Measurements from ENCODE around the gene TRPC3.
"Not testable (repeated sequence)": the region's sequence is repeated elsewhere in the genome, so short reads cannot be mapped to it uniquely, and the experiment has no call there.

The TRPC3 gene

DNA sequence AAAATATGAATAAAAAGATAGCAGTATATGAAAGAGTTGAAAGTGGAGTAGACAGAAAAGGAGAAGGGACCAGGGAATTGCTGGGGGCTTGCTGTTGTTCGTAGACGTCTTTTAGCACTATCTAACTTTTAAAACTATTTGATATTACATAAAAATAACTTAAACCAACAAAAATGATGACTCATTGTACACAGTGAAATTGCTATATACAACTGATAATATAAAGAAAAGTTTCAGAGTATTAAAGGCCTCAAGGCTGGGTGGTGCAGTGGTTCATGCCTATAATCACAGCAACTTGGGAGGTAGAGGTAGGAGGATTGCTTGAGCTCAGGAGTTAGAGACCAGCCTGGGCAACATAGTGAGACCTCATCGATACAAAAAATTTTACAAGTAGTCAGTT is 5.2 kb downstream of the TRPC3 start:
- no peak for DNase-seq (ENCODE audit: low spot score)

DNA sequence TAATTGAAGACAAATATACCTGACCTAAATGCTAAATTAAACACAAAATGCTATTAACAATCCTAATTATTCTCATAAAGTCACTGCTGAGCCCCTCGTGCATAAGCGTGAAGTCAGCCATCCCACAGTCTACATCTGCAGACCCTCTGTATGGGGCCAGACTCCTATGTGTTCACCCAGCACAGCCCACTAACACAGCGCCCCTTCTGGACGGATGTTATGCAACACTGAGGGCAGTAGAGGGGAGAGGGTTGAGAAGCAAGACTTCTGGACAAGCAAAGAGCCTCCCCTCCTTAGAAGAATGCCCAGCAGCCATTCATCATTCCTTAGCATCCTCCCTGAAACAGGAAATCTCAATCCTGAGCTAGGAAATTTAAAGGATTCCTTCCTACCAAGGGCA is 7.9 kb downstream of the TRPC3 start:
- no peak for DNase-seq (ENCODE audit: low spot score)

DNA sequence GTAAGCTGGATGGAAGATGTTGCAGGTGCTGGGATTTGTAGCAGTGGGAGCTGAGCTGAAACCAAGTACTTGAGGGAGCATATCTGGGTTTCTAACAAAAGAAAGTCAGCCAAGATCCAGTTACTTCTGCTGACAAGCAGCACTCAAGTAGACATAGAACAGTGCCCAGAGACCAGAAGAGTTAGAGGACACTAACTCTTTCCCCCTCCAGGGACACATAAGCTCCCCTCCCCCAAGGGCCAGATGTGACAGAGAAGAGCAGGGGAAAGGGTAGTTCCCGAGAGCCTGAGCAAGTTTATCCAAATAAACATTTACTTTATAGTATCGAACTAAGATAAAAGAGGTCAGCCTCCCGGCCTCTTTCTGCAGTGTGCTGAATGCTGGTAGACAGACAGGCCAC is 12.2 kb downstream of the TRPC3 start:
- DNase-seq (ENCODE audit: low spot score): no peak

DNA sequence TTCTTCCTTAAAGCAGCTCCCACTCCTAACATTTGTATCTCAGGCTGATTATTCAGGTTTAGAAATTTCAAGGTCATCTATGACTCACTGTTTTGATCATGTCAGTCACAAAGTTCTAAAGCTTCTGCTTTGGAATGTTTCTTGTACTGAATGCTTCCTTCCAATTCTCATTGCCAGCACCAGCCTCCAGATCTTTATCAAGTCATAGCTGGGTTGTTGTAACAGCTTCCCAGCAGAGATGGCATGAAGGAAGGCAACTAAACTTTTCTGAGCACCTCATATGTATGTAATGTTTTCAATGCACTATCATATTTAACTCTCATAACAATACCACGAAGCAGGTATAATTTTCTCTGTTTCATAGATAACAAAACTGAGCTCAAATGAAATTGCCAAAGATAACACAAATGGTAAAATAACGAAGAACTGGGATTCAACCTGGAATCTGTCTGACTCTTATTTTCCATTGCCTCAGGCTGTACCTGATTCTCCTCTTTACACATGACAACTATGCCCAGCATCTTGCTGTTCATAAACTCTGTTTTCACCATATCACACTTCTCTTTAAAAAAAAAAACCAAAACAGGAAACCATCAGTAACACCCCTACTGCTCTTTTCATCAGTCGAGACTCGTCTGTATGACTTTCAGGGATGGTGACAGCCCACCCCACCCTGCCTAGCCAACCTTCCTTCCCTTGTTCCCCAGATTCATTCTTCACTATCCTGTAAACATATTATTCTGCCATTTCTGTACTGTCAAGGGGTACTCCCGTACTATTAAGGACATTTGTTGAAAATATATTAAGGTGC is 13.4 kb downstream of the TRPC3 start:
- DNase-seq (ENCODE audit: low spot score): peak; percentile 28

DNA sequence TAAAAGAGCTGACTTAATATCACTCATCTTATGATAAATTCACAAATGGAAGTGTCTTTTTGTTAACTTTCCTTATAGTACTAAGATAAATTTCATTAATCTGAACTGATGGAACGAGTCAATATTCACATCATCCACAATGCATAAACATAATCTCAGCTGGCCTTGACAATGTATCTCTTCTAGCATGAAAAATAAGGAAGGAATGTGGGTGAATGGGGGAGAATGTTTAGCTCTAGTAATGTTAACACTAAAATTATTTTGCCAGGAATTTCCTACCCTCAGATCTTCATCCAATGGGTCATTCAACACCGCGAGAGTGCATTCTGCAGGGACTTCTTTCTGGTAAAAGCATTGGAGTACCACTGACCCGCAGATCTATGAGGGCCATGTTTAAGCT is 15.8 kb downstream of the TRPC3 start:
- DNase-seq (ENCODE audit: low spot score): no peak

DNA sequence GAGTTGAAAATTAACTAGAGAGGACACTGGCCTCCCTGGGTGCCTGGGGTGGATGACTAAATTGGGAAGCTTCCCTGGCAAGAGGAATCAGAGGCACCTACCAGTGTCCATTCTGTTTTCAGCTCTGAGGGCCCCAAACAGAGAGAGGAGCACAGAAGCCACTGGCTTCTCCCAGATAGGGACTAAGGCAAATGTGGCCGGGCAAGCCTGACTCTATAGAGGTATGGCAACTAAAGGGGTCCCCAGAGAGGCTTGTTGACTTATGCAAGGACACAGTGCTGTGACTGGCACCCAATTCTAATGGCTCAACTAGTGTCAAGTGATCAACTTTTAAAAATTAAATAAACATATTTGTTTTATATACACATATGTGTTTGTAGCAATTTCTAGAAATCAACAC is 17.2 kb downstream of the TRPC3 start:
- peak; percentile 5 for DNase-seq (ENCODE audit: low spot score)

DNA sequence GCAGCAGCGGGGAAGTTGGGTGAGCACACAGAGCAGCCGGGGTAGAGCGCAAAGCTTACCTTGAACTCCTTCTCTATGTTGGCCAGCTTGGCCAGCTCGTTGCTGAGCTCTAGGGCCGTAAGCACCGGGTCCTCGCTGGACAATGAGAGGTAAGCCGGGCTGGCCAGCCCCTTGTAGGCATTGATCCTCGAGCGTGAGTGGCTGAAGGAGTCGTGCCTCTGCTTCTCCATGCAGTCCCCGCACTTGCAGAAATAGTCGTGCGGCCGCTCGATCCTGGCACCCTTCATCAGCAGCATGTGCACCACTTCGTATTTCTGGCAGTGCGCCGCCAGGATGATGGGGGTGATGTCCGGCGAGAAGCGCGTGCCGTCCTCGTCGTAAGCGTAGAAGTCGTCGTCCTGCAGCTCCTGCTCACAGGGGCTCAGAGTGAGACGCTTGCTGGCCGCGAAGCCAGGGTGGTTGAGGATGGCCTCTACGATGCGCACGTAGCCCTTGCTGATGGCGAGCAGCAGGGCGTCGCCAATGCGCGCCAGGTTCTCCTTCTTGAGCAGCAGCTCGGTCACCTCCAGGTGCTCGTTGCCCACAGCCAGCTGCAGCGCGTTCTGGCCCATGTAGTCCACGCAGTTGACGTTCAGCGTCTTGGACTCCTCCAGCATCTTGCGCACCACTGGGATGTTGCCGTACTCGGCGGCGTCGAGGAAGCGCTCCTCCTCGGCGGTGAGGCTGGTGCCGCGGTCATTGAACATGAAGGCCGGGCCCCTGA is 19.5 kb downstream of the TRPC3 start:
- DNase-seq (ENCODE audit: low spot score): no peak

DNA sequence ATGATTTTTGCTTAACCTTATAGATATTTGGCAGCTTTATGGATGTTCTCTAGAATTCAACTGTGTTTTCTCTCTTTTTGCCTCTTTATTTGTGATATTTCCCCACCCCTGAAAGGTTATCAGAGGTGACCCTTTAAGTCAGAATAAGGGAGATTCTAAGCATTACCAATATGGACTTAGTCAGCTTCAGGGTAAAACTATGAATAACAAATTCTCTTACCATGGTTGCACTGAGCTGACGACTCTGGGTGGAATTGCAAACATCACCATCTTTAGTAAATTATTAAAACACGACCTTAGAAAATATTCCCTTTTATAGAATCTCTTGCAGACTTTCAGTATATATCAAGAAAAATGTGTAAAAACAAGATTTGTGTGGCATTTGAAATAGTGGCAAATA is 21.6 kb downstream of the TRPC3 start:
- DNase-seq (ENCODE audit: low spot score): no peak

DNA sequence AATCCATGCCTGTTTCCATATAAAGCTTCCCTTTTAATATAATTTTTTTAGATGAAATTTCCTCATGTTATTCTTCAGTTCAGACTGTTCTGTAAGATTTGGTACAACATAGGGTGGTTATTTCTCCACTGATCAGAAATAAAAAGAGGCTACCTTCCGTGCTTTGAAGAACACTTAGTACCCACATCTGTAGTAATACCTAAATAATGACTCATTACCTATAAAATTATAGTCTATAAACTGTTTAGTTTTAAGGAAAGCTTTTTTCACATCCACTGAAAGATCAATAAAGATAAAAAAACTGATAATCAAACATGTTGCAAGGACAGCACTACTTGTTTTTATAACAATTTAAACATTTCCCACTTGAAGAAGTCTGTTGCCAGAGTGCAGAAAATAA is 23.9 kb downstream of the TRPC3 start:
- DNase-seq (ENCODE audit: low spot score): no peak

DNA sequence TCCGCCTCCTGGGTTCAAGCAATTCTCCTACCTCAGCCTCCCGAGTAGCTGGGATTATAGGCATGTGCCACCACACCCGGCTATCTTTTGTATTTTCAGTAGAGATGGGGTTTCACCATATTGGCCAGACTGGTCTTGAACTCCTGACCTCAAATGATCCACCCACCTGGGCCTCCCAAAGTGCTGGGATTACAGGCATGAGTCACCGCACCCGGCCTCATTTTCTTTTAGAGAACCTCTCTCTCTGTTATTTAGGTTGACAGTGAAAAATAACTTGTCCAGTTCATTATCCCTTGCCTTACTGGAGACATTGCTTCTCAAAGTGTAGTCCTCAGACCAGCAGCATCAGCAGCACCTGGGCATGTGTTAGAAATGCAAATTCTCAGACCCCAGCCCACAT is 25.4 kb downstream of the TRPC3 start:
- DNase-seq (ENCODE audit: low spot score): not testable (repeated sequence)

DNA sequence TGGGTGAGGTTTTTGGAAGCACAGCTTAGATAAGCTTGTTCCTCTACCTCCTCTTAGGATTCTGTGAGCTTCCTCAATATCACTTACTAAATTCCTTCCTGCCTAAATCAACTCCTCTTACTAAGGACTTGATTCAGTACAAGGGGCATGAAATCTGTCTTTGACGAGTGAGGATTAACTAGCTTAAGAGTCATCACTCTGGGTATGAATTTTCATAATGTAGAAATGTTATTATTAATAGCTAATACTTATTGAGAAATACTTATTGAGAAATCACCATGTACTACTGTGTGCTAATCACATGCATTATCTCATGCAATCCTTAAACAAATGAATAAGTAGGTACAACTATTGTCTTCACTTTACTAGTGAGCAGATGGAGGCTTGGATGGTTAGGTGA is 28.6 kb downstream of the TRPC3 start:
- no peak for DNase-seq (ENCODE audit: low spot score)

DNA sequence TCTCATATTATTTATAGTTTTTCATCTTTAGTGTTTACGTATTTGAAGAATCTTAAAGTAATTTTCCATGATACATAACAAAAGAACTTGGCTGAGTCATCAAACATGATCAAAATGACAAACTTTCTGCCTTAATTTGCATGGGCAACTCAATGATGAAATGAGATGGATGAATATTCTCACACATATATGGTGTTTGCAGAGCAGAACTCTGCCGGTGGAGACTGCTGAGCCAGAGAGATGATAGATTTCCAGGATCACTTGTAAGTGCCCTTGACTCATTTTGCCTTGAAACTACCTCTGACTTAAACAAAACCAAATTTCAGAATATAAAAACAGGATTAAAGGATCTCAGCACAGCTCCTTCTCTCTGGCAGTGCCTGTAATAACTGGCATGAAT is 38.2 kb downstream of the TRPC3 start:
- no peak for DNase-seq (ENCODE audit: low spot score)

DNA sequence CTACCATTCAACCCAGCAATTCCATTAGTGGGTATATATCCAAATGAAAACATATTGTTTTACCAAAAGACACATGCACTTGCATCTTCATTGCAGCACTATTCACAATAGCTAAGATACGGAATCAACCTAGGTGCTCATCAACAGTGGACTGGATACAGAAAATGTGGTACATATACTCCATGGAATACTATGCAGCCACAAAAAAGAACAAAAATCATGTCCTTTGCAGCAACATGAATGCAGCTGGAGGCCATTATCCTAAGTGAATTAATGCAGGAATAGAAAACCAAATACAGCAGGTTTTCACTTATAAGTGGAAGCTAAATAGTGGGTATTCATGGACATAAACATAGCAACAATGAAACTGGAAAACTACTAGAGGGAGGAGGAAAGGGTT is 43.5 kb downstream of the TRPC3 start:
- DNase-seq (ENCODE audit: low spot score): no peak

DNA sequence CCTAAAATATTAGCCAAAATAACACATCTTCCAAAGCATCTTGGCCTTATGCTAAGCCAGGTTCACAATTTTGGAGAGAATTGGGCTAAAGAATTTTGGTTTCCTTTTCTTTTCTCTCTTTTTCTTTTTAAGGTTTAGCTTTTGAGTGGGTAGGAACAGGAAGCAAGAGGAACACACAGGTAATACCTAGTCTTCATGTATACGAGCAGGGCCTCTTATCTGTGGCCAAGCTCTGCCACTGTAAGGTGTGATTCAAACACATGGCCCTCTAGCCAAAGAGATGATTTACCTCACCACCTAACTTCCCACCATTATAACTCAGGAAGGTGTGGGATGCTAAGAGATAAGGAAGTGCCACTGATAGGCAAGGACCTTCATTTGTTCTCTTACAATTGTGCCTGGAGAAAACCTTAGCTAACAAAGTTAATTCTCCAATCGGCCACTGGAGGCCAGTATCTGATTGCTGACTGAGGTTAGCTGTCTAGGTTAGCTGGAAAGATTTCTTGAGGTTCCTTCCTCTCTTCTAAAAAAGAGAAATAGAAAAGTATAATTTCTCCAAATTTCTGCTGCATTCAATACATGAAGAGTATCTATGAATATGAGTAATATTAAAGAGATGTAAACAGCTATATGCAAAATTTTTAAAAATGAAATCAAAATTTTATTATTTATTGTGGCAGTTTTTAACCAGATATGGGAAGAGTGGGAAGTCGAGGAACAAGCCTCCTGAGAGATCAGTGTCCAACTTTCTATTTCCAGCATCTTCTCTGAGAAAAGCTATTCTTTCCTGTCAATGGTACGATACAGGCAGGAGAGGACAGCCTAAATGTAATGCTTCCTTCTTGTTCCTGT is 51.5 kb downstream of the TRPC3 start:
- DNase-seq (ENCODE audit: low spot score): peak; percentile 59

DNA sequence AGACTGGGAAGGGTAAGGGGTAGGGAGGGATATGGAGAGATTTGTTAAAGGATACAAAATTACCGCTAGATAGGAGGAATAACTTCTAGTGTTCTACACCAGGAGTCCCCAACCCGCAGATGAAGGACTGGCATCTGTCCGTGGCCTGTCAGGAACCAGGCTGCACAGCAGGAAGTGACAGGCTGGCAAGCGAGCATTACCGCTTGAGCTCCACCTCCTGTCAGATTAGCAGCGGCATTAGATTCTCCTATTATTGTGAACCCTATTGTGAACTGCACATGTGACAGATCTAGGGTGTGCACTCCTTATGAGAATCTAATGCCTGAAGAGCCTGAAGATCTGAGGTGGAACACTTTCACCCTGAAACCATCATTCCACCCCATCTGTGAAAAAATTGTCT is 53.7 kb downstream of the TRPC3 start:
- peak; percentile 4 for DNase-seq (ENCODE audit: low spot score)

DNA sequence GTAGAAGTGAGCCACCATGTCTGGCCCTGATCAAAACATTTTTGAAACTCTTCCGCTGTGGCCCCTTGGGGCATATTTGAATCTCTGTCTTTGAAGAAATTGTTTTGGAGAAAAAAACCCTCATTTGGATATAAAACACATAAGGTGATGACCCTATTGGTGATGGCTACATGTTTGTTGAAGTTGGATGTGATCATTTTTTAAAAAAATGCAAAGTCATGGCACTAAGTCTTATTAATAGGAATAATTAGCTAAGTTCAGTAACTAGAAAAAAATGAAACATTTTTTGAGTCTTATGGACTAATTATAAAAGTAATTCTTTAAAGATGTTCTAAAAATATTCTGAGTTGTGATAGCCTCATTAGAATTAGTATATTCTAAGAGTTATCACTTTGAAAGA is 63.7 kb downstream of the TRPC3 start:
- no peak for DNase-seq (ENCODE audit: low spot score)

DNA sequence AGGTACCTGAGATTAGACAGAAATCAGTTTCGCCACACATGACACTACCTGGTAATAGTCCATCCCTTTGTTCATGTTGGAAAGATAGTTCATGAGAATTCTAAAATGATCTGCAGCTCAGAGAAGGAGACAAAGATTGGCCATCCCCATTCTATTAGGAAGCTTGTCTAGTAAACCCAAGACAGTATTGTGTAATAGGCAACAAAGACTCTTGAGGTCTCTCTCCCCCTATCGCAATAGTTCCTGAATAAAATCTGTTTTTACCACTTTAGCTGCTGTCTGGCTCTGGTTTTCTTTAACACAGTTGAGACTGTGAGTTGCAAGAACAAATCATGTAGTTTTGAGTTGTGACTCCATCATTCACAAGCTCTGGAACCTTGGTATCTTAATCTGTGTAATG is 66.7 kb downstream of the TRPC3 start:
- DNase-seq (ENCODE audit: low spot score): no peak

DNA sequence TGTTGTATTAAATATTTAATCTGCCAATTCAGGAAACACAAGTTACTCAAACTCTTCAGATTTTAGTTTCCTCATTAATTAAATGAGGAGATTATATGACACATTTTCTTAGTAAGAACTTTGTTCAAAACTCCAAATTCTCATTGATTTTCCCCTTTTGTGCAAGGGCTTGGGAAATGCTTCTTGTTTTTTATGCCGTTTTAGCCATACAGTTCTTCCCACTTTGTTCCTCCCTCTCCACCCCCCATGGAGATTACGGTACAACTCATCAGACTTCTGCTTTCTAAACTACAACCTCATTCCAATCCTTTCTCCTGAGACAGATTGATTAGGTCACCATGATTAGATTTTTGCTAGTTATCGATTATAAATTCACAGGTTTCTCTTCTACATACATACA is 70.7 kb downstream of the TRPC3 start:
- DNase-seq (ENCODE audit: low spot score): no peak

DNA sequence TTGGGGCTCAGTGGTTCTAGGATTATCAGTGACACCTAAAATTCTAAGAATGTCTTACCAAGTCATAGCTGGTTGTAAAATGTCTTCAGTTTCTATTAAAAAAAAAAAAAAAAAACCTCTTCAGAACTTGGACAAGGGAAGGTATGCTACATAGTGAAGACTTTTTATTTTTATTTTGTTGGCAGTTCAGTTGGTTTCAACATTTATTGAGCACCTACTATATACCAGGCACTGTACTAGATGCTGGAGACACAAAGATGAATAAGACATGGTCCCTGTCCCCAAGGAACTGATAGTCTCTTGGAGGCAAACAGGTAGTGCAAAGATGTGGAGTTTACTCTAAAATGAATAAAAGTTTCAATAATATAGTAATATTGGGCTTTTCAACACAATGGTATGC is 72.7 kb downstream of the TRPC3 start:
- no peak for DNase-seq (ENCODE audit: low spot score)

DNA sequence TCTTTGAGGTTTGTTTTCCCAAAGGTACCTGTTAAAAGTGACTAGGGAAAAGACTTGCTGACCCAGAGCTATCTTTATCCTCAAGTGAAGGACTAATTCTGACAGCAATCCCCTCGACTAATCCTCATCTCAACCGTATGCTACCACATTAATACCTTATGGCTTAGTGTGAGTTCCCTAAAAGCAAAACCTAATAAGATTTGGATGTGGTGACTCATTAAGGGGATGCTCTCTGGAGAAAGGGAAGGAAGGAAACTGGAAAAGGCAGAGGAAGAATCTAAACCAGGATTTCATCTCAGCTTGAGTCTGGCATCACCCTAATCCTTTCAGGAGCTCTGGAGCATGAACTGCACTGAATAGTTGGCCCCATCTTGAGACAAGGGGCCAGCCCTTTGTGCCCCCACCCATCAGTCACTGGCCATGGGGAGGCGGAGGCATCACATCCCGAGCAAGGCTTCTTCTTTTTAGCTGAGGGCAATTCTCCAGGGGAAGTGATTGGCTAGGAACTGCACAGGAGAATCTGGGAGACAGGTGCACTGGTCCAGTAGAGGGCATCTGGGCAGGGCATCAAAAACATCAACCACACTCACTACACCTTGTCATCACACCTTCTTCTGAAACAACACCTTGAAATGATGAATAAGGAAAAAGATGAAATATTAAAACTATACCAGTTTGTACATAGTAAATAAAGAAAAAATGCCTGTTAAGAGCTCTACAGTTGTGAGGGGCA is 74.7 kb downstream of the TRPC3 start:
- no peak for DNase-seq (ENCODE audit: low spot score)

DNA sequence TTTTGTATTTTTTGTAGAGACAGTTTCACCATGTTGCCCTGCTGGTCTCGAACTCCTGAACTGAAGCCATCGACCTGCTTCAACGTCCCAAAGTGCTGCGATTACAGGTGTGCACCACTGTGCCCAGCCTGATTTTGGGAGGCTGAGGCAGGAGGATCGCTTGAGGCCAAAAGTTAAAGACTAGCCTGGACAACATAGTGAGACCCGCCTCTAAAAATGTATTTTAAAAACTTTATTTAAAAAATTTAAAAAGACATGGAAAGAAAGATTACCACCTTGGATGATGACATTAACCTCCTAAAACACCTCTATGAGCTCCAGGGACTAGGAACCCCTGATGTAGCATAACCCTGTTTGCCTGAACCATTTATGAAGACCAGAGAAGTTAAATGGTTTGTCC is 75.8 kb downstream of the TRPC3 start:
- no peak for DNase-seq (ENCODE audit: low spot score)

DNA sequence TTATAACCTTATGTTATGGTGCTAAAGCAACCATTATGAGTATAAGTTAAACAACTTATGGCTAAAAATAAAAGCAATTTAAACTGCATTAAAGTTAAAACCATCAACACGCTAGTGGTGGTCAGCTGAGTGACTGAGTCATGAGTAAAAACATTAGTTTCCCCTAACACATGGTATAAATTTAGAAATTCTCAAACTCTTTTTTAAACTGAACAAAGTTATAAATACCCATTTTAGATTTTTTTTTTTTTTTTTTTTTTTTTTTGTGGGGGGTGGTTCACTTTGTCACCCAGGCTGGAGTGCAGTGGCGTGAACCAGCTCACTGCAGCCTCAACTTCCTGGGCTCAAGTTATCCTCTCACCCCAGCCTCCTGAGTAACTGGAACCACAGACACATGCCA is 76.2 kb downstream of the TRPC3 start:
- no peak for DNase-seq (ENCODE audit: low spot score)

Data from kidney tubule cell (primary cell).